Neural cell (in vitro differentiated cells): Measurements from ENCODE around the gene SERPINA6.

Experiments
- CTCF ChIP-seq: fragments of 450-650 bp; IDR thresholded peaks from 2 replicates; pipeline ENCODE4 v1.5.1; 2014; ENCODE audit warnings: antibody characterized with exemption, mild to moderate bottlenecking, moderate library complexity; ENCODE audit not compliant: poor library complexity, severe bottlenecking
- EP300 ChIP-seq: fragments of 450-650 bp; conservative IDR thresholded peaks from 2 replicates; pipeline ENCODE4 v1.6.1; 2014; ENCODE audit warnings: antibody characterized with exemption, mild to moderate bottlenecking, moderate library complexity; ENCODE audit not compliant: poor library complexity, severe bottlenecking
- EZH2 ChIP-seq: fragments of 200-600, 300-800 bp; shearing (Covaris generic), sonication (generic); IDR thresholded peaks from 2 replicates; pipeline ENCODE4 v1.6.1; 2014; ENCODE audit warnings: antibody characterized with exemption, low read length, borderline replicate concordance, mild to moderate bottlenecking; ENCODE audit not compliant: insufficient read depth, poor library complexity, severe bottlenecking
- POLR2AphosphoS5 ChIP-seq: IDR thresholded peaks from 2 replicates; pipeline ENCODE4 v1.6.1; 2012

GRCh38 chr14:94284221-94284620, 38.9 kb downstream of the SERPINA6 start:
- TF ChIP-seq CTCF: no peak
- TF ChIP-seq POLR2AphosphoS5: no peak
- TF ChIP-seq EZH2: no peak
- TF ChIP-seq EP300: no peak
